ENCODE results near the gene RABGGTB.
"Not testable (repeated sequence)": the region's sequence is repeated elsewhere in the genome, so short reads cannot be mapped to it uniquely, and the experiment has no call there.

The RABGGTB gene

DNA sequence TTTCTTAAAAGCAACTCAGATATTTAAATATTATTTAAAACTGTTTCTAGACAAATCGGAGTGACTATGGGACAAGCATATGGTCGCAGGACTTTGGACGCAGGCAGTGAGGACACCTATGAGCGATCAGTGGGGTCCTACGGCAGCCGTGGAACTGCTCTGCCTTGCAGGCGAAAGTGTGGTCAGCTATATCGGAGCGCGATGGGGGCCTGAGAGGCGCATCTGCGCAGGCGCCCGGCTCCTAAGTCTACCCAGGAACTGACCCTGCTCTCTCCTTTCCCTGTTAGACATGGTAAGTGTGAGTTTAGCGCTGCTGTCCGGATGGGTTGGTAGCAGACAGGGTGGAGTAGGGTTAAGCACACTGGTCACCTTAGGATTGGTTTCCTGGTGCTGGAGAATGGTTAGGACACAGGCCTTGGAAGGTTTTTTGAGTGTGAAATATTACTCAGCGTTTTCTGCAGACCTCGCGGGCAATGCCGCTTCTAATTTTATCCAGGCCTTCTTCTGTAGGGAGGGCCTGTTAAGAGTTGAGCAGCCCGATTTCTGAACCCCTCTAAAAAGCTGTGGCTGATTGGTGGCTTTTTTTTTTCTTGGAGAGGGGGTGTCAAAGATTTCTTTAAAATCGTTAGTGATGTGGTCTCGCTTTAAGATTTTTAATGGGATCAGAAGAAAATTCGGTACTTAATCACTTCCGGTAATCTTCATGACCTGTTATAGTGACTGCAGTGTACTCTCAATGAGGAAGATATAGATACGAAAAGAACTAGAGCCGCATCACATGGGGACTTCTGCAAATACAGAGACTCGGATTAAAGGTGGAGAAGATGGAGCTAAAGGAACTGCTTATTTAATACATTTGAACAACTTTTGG is at the start of gene RABGGTB:
Gene RABGGTB, plus strand, starts transcription at position 274 of the 871 bp plus-strand sequence. Its CDS starts 16 bp downstream, at position 290.
- peak; percentile 96 for DNase-seq

- no peak for DNase-seq
Measured at GRCh38 chr1:75742047-75742625, 43.9 kb upstream of the RABGGTB start.

DNA sequence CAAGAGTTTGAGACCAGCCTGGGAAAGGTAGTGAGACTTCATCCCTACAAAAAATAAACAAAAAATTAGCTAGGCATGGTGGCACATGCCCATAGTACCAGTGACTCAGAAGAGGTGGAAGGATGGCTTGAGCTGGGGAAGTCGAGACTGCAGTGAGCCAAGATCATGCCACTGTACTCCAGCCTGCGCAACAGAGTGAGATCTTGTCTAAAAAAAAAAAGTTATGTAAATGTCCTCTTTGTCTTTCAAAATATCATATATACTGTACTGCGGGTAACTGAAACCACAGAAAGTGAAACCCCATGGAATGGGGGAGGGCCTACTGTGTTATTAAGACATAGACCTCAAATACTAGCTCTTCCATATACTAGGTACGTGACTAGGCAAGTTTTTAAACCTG is 40.8 kb upstream of the RABGGTB start:
- DNase-seq, result no peak

DNA sequence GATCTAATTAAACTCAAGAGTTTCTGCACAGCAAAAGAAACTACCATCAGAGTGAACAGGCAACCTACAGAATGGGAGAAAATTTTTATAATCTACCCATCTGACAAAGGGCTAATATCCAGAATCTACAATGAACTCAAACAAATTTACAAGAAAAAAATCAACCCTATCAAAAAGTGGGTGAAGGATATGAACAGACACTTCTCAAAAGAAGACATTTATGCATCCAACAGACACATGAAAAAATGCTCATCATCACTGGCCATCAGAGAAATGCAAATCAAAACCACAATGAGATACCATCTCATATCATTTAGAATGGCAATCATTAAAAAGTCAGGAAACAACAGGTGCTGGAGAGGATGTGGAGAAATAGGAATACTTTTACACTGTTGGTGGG is 28.8 kb upstream of the RABGGTB start:
- DNase-seq, result not testable (repeated sequence)

DNA sequence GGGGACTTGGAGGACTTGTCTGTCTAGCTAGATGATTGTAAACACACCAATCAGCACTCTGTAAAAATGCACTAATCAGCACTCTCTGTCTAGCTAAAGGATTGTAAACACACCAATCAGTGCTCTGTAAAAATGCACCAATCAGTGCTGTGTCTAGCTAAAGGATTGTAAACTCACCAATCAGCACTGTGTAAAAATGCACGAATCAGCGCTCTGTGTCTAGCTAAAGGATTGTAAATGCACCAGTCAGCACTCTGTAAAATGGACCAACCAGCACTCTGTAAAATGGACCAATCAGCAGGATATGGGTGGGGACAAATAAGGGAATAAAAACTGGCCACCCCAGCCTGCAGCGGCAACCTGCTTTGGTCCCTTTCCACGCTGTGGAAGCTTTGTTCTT is 27.5 kb upstream of the RABGGTB start:
- not testable (repeated sequence) for DNase-seq

GRCh38 chr1:75764057-75764655 is 21.9 kb upstream of the RABGGTB start:
- DNase-seq, result no peak

GRCh38 chr1:75765697-75766355 is 20.2 kb upstream of the RABGGTB start:
- no peak for DNase-seq

- DNase-seq, result no peak
Measured at GRCh38 chr1:75768016-75768415, 18.0 kb upstream of the RABGGTB start.

DNA sequence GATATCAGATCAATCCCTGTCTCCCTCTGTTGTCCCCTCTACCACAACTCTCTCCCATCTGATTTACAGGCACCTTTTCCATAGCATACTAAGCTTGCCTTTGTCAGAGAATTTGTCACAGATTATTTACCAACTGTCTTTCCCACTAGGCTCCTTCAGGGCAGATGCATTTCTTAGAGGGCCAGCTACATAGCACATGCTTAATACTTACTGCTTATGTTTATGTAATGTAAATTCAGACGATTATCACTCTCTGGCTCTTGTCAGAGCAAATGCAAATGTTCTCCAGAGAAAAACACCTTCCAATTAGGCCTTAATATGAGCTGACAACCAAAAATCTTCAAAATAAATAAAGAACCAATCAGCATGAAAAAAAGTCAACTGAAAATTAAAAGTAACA is 15.3 kb upstream of the RABGGTB start:
- DNase-seq, result no peak

- DNase-seq, result no peak
Measured at GRCh38 chr1:75771978-75772377, 14.1 kb upstream of the RABGGTB start.

GRCh38 chr1:75777812-75778211 is 8.2 kb upstream of the RABGGTB start:
- DNase-seq, result not testable (repeated sequence)

GRCh38 chr1:75778694-75779093 is 7.4 kb upstream of the RABGGTB start:
- DNase-seq, result not testable (repeated sequence)

DNA sequence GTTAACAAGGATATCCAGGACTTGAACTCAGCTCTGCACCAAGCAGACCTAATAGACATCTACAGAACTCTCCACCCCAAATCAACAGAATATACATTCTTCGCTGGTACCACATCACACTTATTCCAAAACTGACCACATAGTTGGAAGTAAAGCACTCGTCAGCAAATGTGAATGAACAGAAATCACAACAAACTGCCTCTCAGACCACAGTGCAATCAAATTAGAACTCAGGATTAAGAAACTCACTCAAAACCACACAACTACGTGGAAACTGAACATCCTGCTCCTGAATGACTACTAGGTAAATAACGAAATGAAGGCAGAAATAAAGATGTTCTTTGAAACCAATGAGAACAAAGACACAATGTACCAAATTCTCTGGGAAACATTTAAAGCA is 5.9 kb upstream of the RABGGTB start:
- DNase-seq, result not testable (repeated sequence)

DNA sequence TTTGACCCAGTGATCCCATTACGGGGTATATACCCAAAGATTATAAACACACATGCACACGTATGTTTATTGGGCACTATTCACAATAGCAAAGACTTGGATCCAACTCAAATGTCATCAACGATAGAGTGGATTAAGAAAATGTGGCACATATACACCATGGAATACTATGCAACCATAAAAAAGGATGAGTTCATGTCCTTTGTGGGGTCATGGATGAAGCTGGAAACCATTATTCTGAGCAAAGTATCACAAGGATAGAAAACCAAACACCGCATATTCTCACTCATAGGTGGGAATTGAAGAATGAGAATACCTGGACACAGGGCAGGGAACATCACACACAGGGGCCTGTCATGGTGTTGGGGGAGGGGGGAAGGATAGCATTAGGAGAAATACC is 2.1 kb upstream of the RABGGTB start:
- DNase-seq, result not testable (repeated sequence)

GRCh38 chr1:75785320-75785982 is 605 bp upstream of the RABGGTB start:
- DNase-seq, result no peak

DNA sequence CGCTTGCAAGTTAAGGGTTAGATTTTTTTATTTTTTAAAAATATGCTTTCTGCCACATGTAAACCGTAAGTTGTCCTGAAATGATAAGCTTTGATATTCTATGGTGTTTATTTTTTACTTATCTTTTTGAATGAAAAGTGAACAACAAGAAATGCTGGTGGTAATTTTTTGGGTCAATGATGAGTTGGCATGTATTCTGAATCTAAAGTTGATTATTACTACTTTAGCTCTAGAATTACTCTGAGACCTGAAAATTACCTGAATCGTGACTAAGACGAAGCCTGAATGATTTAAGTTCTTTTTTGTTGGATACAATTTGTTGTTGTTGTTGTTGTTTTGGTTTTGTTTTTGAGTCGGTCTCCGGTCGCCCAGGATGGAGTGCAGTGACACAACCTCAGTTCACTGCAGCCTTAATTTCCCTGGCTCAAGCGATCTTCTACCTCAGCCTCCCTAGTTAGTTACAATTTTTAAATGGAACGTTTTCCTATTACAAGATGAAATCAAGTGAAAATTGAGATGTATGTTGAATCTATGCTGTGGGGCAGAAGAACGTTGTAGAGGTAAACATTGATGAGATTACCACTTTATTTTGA is 941 bp downstream of the RABGGTB start:
- no peak for DNase-seq

- DNase-seq, result no peak
Measured at GRCh38 chr1:75787524-75787923, 1.5 kb downstream of the RABGGTB start.

DNA sequence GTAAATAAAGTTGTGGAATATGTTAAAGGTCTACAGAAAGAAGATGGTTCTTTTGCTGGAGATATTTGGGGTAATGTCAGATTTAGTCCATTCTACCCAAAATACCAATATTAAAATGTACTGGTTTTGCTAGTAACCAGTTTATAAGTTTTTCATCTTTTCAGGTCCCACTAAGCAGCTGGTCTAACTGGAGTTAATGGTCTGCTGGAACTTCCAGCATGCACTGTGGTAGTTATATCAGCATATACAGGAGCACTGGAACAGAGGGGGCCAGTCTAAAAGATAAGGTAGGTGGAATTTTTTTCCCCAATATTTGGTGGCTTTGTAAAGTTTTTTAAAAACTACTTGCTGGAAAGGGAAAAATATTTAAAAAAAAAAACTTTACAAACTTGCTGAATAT is 3.9 kb downstream of the RABGGTB start:
- DNase-seq, result no peak

DNA sequence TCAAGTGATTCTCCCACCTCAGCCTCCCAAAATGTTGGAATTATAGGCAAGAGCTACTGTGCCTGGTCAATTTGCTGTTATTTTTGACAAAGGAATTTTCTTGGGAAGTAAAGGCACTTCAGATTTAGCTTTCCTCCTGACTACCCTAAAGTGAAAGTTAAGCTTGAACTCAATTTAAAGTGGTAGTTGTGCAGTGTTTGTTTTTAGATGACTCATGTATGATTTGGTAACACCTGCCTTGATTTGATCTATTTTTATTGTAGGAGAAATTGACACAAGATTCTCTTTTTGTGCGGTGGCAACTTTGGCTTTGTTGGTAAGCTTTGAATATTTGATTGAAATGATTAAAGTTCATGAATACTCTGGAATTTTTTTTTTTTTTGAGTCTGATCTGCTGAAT is 5.0 kb downstream of the RABGGTB start:
- no peak for DNase-seq

GRCh38 chr1:75792091-75792490 is 6.0 kb downstream of the RABGGTB start:
- DNase-seq, result no peak

DNA sequence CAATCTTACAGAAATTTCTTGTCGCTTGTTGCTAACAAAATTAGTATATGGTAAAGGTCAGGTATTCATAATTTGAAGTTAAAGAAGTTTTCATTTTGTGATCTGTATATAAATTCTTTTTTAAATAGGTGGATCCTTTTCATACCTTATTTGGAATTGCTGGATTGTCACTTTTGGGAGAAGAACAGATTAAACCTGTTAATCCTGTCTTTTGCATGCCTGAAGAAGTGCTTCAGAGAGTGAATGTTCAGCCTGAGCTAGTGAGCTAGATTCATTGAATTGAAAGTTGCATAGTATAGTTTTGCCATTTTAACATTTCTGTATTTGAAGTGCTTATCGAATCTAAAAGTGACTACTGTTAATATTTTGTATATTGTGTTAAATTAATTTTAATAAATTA is 8.3 kb downstream of the RABGGTB start:
- DNase-seq, result no peak

DNA sequence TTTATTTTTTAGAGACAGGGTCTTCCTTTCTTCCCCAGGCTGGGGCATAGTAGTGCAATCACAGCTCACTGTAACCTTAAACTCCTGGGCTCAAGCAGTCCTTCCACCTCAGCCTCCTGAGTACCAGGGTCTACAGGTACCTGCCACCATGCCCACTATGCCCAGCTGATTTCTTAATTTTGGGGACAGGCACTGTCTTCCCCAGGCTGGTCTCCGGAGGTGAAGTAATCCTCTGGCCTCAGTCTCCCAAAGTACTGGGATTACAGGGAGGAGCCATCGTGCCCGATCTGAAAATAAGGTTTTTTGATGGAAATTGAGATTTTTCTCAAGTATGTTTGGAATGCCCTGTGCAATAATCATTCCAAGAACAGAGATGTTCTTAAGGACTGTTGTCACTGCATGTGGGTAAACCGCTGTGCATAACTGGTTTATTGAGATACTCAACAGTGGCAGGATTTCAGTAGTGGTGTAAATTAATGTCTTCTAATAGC is 9.7 kb downstream of the RABGGTB start:
- DNase-seq, result no peak
